ENCODE results near the gene PLEKHO2.

DNA sequence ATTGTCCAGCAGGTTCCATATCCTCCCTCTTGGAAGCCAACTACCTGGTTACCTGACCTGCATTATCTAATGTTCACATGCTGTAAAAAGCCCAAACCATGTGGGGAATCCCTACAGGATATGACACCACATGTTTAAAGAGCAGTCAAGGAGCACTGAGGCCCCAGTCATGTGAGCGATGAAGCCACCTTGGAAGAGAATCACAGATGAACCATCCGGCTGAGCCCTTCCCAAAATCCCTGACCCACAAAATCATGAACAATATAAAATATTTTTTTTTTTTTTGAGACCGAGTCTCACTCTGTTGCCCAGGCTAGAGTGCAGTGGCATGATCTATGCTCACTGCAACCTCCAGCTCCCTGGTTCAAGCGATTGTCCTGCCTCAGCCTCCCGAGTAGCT is 59.4 kb downstream of the PLEKHO2 start:
- TF ChIP-seq, protein P1, sequence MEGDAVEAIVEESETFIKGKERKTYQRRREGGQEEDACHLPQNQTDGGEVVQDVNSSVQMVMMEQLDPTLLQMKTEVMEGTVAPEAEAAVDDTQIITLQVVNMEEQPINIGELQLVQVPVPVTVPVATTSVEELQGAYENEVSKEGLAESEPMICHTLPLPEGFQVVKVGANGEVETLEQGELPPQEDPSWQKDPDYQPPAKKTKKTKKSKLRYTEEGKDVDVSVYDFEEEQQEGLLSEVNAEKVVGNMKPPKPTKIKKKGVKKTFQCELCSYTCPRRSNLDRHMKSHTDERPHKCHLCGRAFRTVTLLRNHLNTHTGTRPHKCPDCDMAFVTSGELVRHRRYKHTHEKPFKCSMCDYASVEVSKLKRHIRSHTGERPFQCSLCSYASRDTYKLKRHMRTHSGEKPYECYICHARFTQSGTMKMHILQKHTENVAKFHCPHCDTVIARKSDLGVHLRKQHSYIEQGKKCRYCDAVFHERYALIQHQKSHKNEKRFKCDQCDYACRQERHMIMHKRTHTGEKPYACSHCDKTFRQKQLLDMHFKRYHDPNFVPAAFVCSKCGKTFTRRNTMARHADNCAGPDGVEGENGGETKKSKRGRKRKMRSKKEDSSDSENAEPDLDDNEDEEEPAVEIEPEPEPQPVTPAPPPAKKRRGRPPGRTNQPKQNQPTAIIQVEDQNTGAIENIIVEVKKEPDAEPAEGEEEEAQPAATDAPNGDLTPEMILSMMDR (IDR thresholded peaks at IDR 0.05; ENCODE audit: low read depth, low read length), result no peak
- TF ChIP-seq EZH2phosphoT487 (IDR thresholded peaks at IDR 0.05; ENCODE audit: low read depth), result no peak
